ENCODE measurements around the gene SARM1. TPM values are rescaled to one million over a fixed set of nuclear protein-coding genes. Genes with fewer than 3 reads are reported as not detected.

Gene SARM1
- polyA plus RNA-seq, 1 donor from 2014 or later, result 21.6 TPM

GRCh38 chr17:28357061-28357900 is 14.2 kb upstream of the SARM1 start, which contains the start of gene POLDIP2:
TSS of gene POLDIP2 (minus strand) at chr17:28357527. CDS start at chr17:28357448, 79 bp downstream.
- Histone ChIP-seq H3K4me3 (ENCODE audit: low read length) (peak within 1 kb of the TSS; percentile 77), H3K79me2 (replicated peaks; ENCODE audit: insufficient read depth, low read length) (peaks cover 32% of the 10 kb centered on the region), H3K27ac (ENCODE audit: low read length) (peak within 1 kb of the TSS; percentile 70), H2AFZ (ENCODE audit: low read depth, low read length) (peak within 1 kb of the TSS; percentile 71), H3K9me2 (ENCODE audit: insufficient read depth, low read length) (no peaks in the 10 kb centered on the region), H3K9me3 (ENCODE audit: low read length) (no peaks in the 10 kb centered on the region), H3F3A (ENCODE audit: insufficient read depth, low read length, poor library complexity, severe bottlenecking) (no peaks in the 10 kb centered on the region), H4K20me1 (ENCODE audit: insufficient read depth) (no peaks in the 10 kb centered on the region), H3K27me3 (ENCODE audit: insufficient read depth, low read depth, low read length) (no peaks in the 10 kb centered on the region), H3K9ac (ENCODE audit: low read length) (peak within 1 kb of the TSS; percentile 94), H3K36me3 (ENCODE audit: insufficient read depth, low read length) (no peaks in the 10 kb centered on the region), H3K4me2 (ENCODE audit: low read length) (peak within 1 kb of the TSS; percentile 98)
- TF ChIP-seq CTCF (IDR thresholded peaks at IDR 0.05; ENCODE audit: poor library complexity, severe bottlenecking), result no peak
- peak; percentile 90 for TF ChIP-seq MXI1 (conservative IDR thresholded peaks at IDR 0.05; ENCODE audit: poor library complexity, severe bottlenecking)
- TF ChIP-seq SMC3 (conservative IDR thresholded peaks at IDR 0.05; ENCODE audit: poor library complexity), result no peak
- no peak for TF ChIP-seq EZH2 (IDR thresholded peaks at IDR 0.05; ENCODE audit: borderline replicate concordance, insufficient read depth, low read length, poor library complexity, severe bottlenecking)
- TF ChIP-seq POLR2AphosphoS5 (IDR thresholded peaks at IDR 0.05), result peak; percentile 93
- peak; percentile 73 for TF ChIP-seq REST (IDR thresholded peaks at IDR 0.05; ENCODE audit: borderline replicate concordance)
- TF ChIP-seq RAD21 (conservative IDR thresholded peaks at IDR 0.05), result peak; percentile 58
- peak; percentile 43 for TF ChIP-seq EP300 (conservative IDR thresholded peaks at IDR 0.05; ENCODE audit: poor library complexity, severe bottlenecking)
- TF ChIP-seq TAF1 (IDR thresholded peaks at IDR 0.05; ENCODE audit: low read depth), result peak; percentile 74

GRCh38 chr17:28357901-28358197 is 13.6 kb upstream of the SARM1 start:
- Histone ChIP-seq H3F3A (ENCODE audit: insufficient read depth, low read length, poor library complexity, severe bottlenecking) (no peaks in the 10 kb centered on the region), H2AFZ (ENCODE audit: low read depth, low read length) (peak overlapping the region; percentile 71), H3K9ac (ENCODE audit: low read length) (peak overlapping the region; percentile 94), H3K4me3 (ENCODE audit: low read length) (peak overlapping the region; percentile 77), H3K36me3 (ENCODE audit: insufficient read depth, low read length) (no peaks in the 10 kb centered on the region), H3K79me2 (replicated peaks; ENCODE audit: insufficient read depth, low read length) (peaks cover 32% of the 10 kb centered on the region), H3K4me2 (ENCODE audit: low read length) (peak overlapping the region; percentile 97), H3K9me2 (ENCODE audit: insufficient read depth, low read length) (no peaks in the 10 kb centered on the region), H4K20me1 (ENCODE audit: insufficient read depth) (no peaks in the 10 kb centered on the region), H3K27ac (ENCODE audit: low read length) (peak overlapping the region; percentile 66), H3K9me3 (ENCODE audit: low read length) (no peaks in the 10 kb centered on the region), H3K27me3 (ENCODE audit: insufficient read depth, low read depth, low read length) (no peaks in the 10 kb centered on the region)
- TF ChIP-seq SMC3 (conservative IDR thresholded peaks at IDR 0.05; ENCODE audit: poor library complexity) (no peak), MXI1 (conservative IDR thresholded peaks at IDR 0.05; ENCODE audit: poor library complexity, severe bottlenecking) (no peak), CTCF (IDR thresholded peaks at IDR 0.05; ENCODE audit: poor library complexity, severe bottlenecking) (no peak), POLR2AphosphoS5 (IDR thresholded peaks at IDR 0.05) (no peak), EZH2 (IDR thresholded peaks at IDR 0.05; ENCODE audit: borderline replicate concordance, insufficient read depth, low read length, poor library complexity, severe bottlenecking) (no peak), RAD21 (conservative IDR thresholded peaks at IDR 0.05) (no peak), EP300 (conservative IDR thresholded peaks at IDR 0.05; ENCODE audit: poor library complexity, severe bottlenecking) (no peak), TAF1 (IDR thresholded peaks at IDR 0.05; ENCODE audit: low read depth) (no peak), REST (IDR thresholded peaks at IDR 0.05; ENCODE audit: borderline replicate concordance) (no peak)
